ENCODE results near the gene TMEM131. TPM values are rescaled to one million over a fixed set of nuclear protein-coding genes. Genes with fewer than 3 reads are reported as not detected.
A peak's percentile ranks its signal among the peaks of the same experiment; 100 is the strongest.

The TMEM131 gene
- polyA plus RNA-seq, 3 donors = 7.0 to 23.6 (median 8.2) TPM

- DNase-seq = no peak
- Histone ChIP-seq H3K27me3 (ENCODE audit: control insufficient read depth in 2 of 2, insufficient read depth in 2 of 2, low read length in 2 of 2) (no peaks in the 10 kb centered on the region), H3K9me3 (replicated peaks in 1 of 2; ENCODE audit: control insufficient read depth in 1 of 2, insufficient read depth in 1 of 2, low read length in 2 of 2) (no peaks in the 10 kb centered on the region), H3K4me1 (ENCODE audit: control insufficient read depth in 1 of 2, insufficient read depth in 2 of 2, low read length in 2 of 2) (no peaks in the 10 kb centered on the region), H3K4me2 (replicated peaks; ENCODE audit: extremely low read depth, low read length, poor library complexity, severe bottlenecking) (no peak overlapping the region), H3K9ac (ENCODE audit: insufficient read depth, low read length, poor library complexity, severe bottlenecking) (no peak overlapping the region), H3K79me2 (ENCODE audit: insufficient read depth, low read length) (no peaks in the 10 kb centered on the region), H3K36me3 (replicated peaks in 1 of 2; ENCODE audit: control insufficient read depth in 1 of 2, insufficient read depth in 2 of 2, low read length in 2 of 2) (peaks cover 65 to 98% of the 10 kb centered on the region in 2 donors), H3K4me3 (replicated peaks in 1 of 3; ENCODE audit: low read depth in 2 of 3, low read length in 3 of 3) (no peak overlapping the region), H4K20me1 (ENCODE audit: insufficient read depth, low read length) (no peaks in the 10 kb centered on the region), H3K27ac (ENCODE audit: low read depth in 1 of 2, low read length in 2 of 2) (no peak overlapping the region), H2AFZ (ENCODE audit: insufficient read depth, low read depth, low read length, poor library complexity, severe bottlenecking) (no peak overlapping the region)
- Mint-ChIP-seq H3K36me3 (peaks cover 81 to 97% of the 10 kb centered on the region in 2 donors), H3K27ac (peak overlapping the region in 2 of 7 donors; percentile 13 to 42), H3K4me1 (no peaks in the 10 kb centered on the region), H3K4me3 (no peak overlapping the region), H3K9me3 (peaks cover 0 to 3% (median 0%) of the 10 kb centered on the region in 7 donors), H3K27me3 (ENCODE audit: low read depth in 3 of 3) (peaks cover 0 to 3% (median 1%) of the 10 kb centered on the region in 3 donors)
- no CpG with 5 or more reads among the region's 2 CpGs for WGBS (ENCODE audit: insufficient coverage)
- TF ChIP-seq CTCF (IDR thresholded peaks at IDR 0.05) = no peak
- intact Hi-C loops (cut with micrococcal nuclease) = no loop called here
These were observed 240.3 kb downstream of the TMEM131 start for GRCh38 chr2:97755491-97755890.

GRCh38 chr2:97754690-97755346 is 240.9 kb downstream of the TMEM131 start:
- peaks cover under 1% of the 10 kb centered on the region in 2 donors for H3K9me3 ChIP-seq (replicated peaks in 1 of 2; ENCODE audit: control insufficient read depth in 1 of 2, insufficient read depth in 1 of 2, low read length in 2 of 2)
- no peak overlapping the region for H3K4me2 ChIP-seq (replicated peaks; ENCODE audit: extremely low read depth, low read length, poor library complexity, severe bottlenecking)
- no peak for DNase-seq
- H3K4me3 ChIP-seq (replicated peaks in 1 of 3; ENCODE audit: low read depth in 2 of 3, low read length in 3 of 3) = no peak overlapping the region
- H3K9me3 Mint-ChIP-seq = peaks cover 0 to 4% (median 0%) of the 10 kb centered on the region in 7 donors
- intact Hi-C loops (cut with micrococcal nuclease) = no loop called here
- 87% methylated on average over 3 of the region's 12 CpGs for WGBS (ENCODE audit: insufficient coverage)
- H3K36me3 ChIP-seq (replicated peaks in 1 of 2; ENCODE audit: control insufficient read depth in 1 of 2, insufficient read depth in 2 of 2, low read length in 2 of 2) = peaks cover 59 to 98% of the 10 kb centered on the region in 2 donors
- H3K27ac Mint-ChIP-seq = no peak overlapping the region
- H3K4me3 Mint-ChIP-seq = no peak overlapping the region
- H3K79me2 ChIP-seq (ENCODE audit: insufficient read depth, low read length) = no peaks in the 10 kb centered on the region
- no peak overlapping the region for H3K27ac ChIP-seq (ENCODE audit: low read depth in 1 of 2, low read length in 2 of 2)
- no peak overlapping the region for H2AFZ ChIP-seq (ENCODE audit: insufficient read depth, low read depth, low read length, poor library complexity, severe bottlenecking)
- no peaks in the 10 kb centered on the region for H3K27me3 ChIP-seq (ENCODE audit: control insufficient read depth in 2 of 2, insufficient read depth in 2 of 2, low read length in 2 of 2)
- H3K36me3 Mint-ChIP-seq = peaks cover 78 to 95% of the 10 kb centered on the region in 2 donors
- no peaks in the 10 kb centered on the region for H3K4me1 ChIP-seq (ENCODE audit: control insufficient read depth in 1 of 2, insufficient read depth in 2 of 2, low read length in 2 of 2)
- no peaks in the 10 kb centered on the region for H4K20me1 ChIP-seq (ENCODE audit: insufficient read depth, low read length)
- no peak for TF ChIP-seq CTCF (IDR thresholded peaks at IDR 0.05)
- no peaks in the 10 kb centered on the region for H3K4me1 Mint-ChIP-seq
- H3K9ac ChIP-seq (ENCODE audit: insufficient read depth, low read length, poor library complexity, severe bottlenecking) = no peak overlapping the region
- peaks cover 0 to 3% (median 1%) of the 10 kb centered on the region in 3 donors for H3K27me3 Mint-ChIP-seq (ENCODE audit: low read depth in 3 of 3)
